Stimulated activated CD8-positive, alpha-beta memory T cell treated with anti-CD3 and anti-CD28 coated beads, Interleukin-7, amount 100 ng/mL, for 24 hours (primary cell): ENCODE measurements around the gene USP22.
"Not testable (repeated sequence)": the region's sequence is repeated elsewhere in the genome, so short reads cannot be mapped to it uniquely, and the experiment has no call there.

Source experiments
- DNase-seq: peaks from one replicate; pipeline ENCODE4 v3.0.0-alpha.2; 2020; ENCODE audit warnings: low read depth

USP22 gene

GRCh38 chr17:20987511-20987910 is 55.3 kb downstream of the USP22 start:
- no peak for DNase-seq

- DNase-seq, result no peak
Observed at GRCh38 chr17:20986767-20987510, 55.9 kb downstream of the USP22 start.

- DNase-seq, result no peak
Observed at GRCh38 chr17:20983359-20983637, 59.5 kb downstream of the USP22 start.

- DNase-seq, result no peak
Observed at GRCh38 chr17:20982589-20983358, 60.0 kb downstream of the USP22 start.

- DNase-seq, result no peak
Observed at GRCh38 chr17:20981046-20981920, 61.5 kb downstream of the USP22 start.

- no peak for DNase-seq
Observed at GRCh38 chr17:20979792-20980083, 63.1 kb downstream of the USP22 start.

GRCh38 chr17:20979007-20979791 is 63.6 kb downstream of the USP22 start:
- DNase-seq, result not testable (repeated sequence)

- DNase-seq, result not testable (repeated sequence)
Observed at GRCh38 chr17:20977609-20978253, 65.1 kb downstream of the USP22 start.

GRCh38 chr17:20975566-20975965 is 67.2 kb downstream of the USP22 start:
- DNase-seq, result no peak

GRCh38 chr17:20970329-20970728 is 72.5 kb downstream of the USP22 start:
- no peak for DNase-seq

- DNase-seq, result no peak
Observed at GRCh38 chr17:20968913-20969616, 73.7 kb downstream of the USP22 start.

GRCh38 chr17:20967776-20968175 is 75.0 kb downstream of the USP22 start:
- no peak for DNase-seq

GRCh38 chr17:20966870-20967269 is 75.9 kb downstream of the USP22 start:
- no peak for DNase-seq

GRCh38 chr17:20965492-20965891 is 77.3 kb downstream of the USP22 start:
- no peak for DNase-seq

- no peak for DNase-seq
Observed at GRCh38 chr17:20961586-20961985, 81.2 kb downstream of the USP22 start.

GRCh38 chr17:20960871-20961270 is 81.9 kb downstream of the USP22 start:
- no peak for DNase-seq

GRCh38 chr17:20955427-20956323 is 87.1 kb downstream of the USP22 start:
- DNase-seq, result no peak

- DNase-seq, result no peak
Observed at GRCh38 chr17:20954794-20955193, 88.0 kb downstream of the USP22 start.

- DNase-seq, result no peak
Observed at GRCh38 chr17:20952183-20952582, 90.6 kb downstream of the USP22 start.
